Esophagus muscularis mucosa (tissue), 4 donors: Measurements from ENCODE around the gene FAT2. TPM values are rescaled to one million over a fixed set of nuclear protein-coding genes. Genes with fewer than 3 reads are reported as not detected.

Source experiments
- DNase-seq: peaks from one replicate; pipeline ENCODE4 v3.0.0-alpha.2; 2017; ENCODE audit errors: extremely low spot score
- H3K27ac ChIP-seq, 4 donors: fragments of 200-600 bp; sonication (generic); replicated peaks in 1 of 4; 1 replicate in 3 of 4; 2 replicates in 1 of 4; pipeline ENCODE4 v1.5.1; 2016 to 2019; ENCODE audit warnings: mild to moderate bottlenecking in 1 of 4
- H3K27me3 ChIP-seq, 4 donors: fragments of 200-600 bp; sonication (generic); one replicate each; pipeline versions ENCODE4 v1.5.1 to v1.6.0; 2016 to 2019
- H3K36me3 ChIP-seq, 4 donors: fragments of 200-600 bp; sonication (generic); one replicate each; pipeline ENCODE4 v1.5.1; 2016 to 2019
- H3K4me1 ChIP-seq, 4 donors: fragments of 200-600 bp; sonication (generic); one replicate each; pipeline ENCODE4 v1.5.1; 2016 to 2019
- H3K4me3 ChIP-seq, 4 donors: fragments of 200-600 bp; sonication (generic); 1 replicate in 2 of 4; 2 replicates in 2 of 4; pipeline ENCODE4 v1.5.1; 2016 to 2019; ENCODE audit warnings: mild to moderate bottlenecking in 4 of 4, moderate library complexity in 1 of 4
- H3K9me3 ChIP-seq, 4 donors: fragments of 200-600 bp; sonication (generic); 1 replicate in 3 of 4; 2 replicates in 1 of 4; pipeline ENCODE4 v1.5.1; 2016 to 2019
- EP300 ChIP-seq: sonication (generic); formaldehyde crosslinking; IDR thresholded peaks from one replicate; pipeline ENCODE4 v1.6.1; 2017; ENCODE audit warnings: antibody characterized with exemption
- POLR2A ChIP-seq: fragments of 450-650 bp; IDR thresholded peaks from one replicate; pipeline ENCODE4 v1.6.1; 2017; ENCODE audit warnings: antibody characterized with exemption, moderate library complexity, mild to moderate bottlenecking, low read depth
- POLR2AphosphoS5 ChIP-seq, 2 donors: sonication (generic); formaldehyde crosslinking; IDR thresholded peaks; one replicate each; pipeline ENCODE4 v1.6.1; 2017; ENCODE audit warnings: antibody characterized with exemption in 2 of 2
- WGBS: methylation state at CpG from one replicate; pipeline ENCODE4 v1.1.5; 2018; 5-methylcytosine and 5-hydroxymethylcytosine counted together
- intact Hi-C: fragments of 100-400 bp; cut with DNase I; formaldehyde crosslinking; loops from one replicate; pipeline ENCODE4 v1.15.1; 2023
- total RNA-seq, 4 donors: library from RNA; depleted of rRNA; stranded (reverse); fragments of >200 nt; gene quantifications; one replicate each; pipeline versions ENCODE4 v1.1.0 to v1.2.1, GENCODE V29; 2016
- TF ChIP-seq, protein P1 (sequence below), 3 experiments: fragments of 200-600 bp in 2 of 3; fragments of 450-650 bp in 1 of 3; sonication (generic) in 2 of 3; IDR thresholded peaks; one replicate each; pipeline ENCODE4 v1.5.1; 2017 to 2019; ENCODE audit warnings: antibody characterized with exemption in 3 of 3, mild to moderate bottlenecking in 2 of 3, moderate library complexity in 1 of 3

The FAT2 gene
- total RNA-seq, 4 donors from 2014 or later: not detected

DNA sequence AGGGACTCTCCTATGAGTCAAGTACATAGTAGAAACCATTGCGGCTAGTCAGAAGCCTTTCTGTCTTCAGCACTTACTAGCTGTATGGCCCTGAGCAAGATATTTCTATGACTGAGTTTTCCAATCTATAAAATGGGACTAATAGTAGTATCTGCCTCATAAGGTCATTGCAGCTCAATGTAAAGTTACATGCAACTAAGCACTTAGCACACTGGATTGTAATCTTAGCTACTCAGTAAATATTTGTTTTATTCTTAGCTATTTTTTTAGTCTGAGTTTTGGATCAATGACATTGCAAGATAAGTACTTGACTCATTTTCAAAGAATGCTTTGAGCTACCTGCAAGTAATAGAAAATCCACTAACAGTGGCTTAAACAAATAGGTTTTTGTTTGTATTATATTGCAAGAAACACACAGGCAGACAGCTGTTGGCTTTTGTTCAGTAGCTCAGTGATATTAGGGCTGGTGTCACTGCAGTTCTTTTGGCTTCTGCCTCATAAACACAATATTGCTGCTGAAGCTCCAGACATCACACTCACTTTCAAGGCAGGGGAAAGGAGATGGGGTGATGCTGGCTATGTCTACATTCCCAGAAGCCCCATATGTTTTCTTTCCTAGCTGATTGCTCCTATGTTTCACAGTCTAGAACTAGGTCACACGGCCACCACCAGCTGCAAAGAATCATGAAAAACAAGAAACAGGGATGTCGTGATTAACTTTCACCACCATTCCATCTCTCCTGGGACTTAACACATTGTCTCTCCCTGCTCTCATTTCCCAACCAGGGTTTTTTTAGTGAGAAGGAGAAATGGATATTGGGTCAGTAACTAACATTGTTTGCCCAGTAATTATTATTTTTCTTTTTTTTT lies 26.9 kb upstream of the FAT2 start:
- no peak for DNase-seq
- TF ChIP-seq, protein P1, sequence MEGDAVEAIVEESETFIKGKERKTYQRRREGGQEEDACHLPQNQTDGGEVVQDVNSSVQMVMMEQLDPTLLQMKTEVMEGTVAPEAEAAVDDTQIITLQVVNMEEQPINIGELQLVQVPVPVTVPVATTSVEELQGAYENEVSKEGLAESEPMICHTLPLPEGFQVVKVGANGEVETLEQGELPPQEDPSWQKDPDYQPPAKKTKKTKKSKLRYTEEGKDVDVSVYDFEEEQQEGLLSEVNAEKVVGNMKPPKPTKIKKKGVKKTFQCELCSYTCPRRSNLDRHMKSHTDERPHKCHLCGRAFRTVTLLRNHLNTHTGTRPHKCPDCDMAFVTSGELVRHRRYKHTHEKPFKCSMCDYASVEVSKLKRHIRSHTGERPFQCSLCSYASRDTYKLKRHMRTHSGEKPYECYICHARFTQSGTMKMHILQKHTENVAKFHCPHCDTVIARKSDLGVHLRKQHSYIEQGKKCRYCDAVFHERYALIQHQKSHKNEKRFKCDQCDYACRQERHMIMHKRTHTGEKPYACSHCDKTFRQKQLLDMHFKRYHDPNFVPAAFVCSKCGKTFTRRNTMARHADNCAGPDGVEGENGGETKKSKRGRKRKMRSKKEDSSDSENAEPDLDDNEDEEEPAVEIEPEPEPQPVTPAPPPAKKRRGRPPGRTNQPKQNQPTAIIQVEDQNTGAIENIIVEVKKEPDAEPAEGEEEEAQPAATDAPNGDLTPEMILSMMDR (IDR thresholded peaks at IDR 0.05): no peak
- TF ChIP-seq EP300 (no peak), POLR2AphosphoS5 (IDR thresholded peaks at IDR 0.05) (no peak), POLR2A (no peak)
- Histone ChIP-seq H3K27ac (no peak overlapping the region), H3K9me3 (no peaks in the 10 kb centered on the region), H3K36me3 (no peaks in the 10 kb centered on the region), H3K4me3 (no peak overlapping the region), H3K27me3 (peaks cover 0 to 37% (median 0%) of the 10 kb centered on the region in 4 donors), H3K4me1 (no peaks in the 10 kb centered on the region)
- intact Hi-C loops: no loop called here
- 60% methylated on average over 3 of the region's 3 CpGs for WGBS

DNA sequence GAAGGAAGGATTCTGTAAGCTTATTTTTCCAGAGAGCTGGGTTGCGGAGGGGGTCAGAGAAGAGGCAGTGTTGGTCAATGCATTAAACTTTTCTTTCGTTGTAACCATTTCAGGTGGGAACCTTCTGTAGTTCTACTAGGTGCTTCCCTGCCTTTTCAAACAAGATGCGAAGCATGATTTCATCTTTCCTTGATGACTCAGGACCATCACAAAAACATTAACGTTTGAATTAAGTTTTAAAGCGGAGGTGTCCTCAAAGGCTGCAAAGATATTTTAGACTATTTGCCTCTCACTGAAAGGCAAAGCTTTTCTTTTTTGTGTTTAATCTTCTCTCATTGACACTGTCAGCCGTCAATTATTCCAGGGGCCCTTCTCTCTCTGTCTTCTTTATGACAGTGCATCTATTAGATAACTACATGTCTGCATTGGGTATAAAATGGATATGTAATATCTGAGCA lies 26.3 kb upstream of the FAT2 start:
- Histone ChIP-seq H3K4me1 (no peaks in the 10 kb centered on the region), H3K4me3 (no peak overlapping the region), H3K27me3 (peaks cover 0 to 33% (median 0%) of the 10 kb centered on the region in 4 donors), H3K36me3 (no peaks in the 10 kb centered on the region), H3K9me3 (no peaks in the 10 kb centered on the region), H3K27ac (no peak overlapping the region)
- 75% methylated on average over 6 of the region's 6 CpGs for WGBS
- DNase-seq: no peak
- TF ChIP-seq POLR2AphosphoS5 (IDR thresholded peaks at IDR 0.05): no peak
- TF ChIP-seq, protein P1 (IDR thresholded peaks at IDR 0.05): no peak
- TF ChIP-seq POLR2A: no peak
- no peak for TF ChIP-seq EP300
- intact Hi-C loops: no loop called here

DNA sequence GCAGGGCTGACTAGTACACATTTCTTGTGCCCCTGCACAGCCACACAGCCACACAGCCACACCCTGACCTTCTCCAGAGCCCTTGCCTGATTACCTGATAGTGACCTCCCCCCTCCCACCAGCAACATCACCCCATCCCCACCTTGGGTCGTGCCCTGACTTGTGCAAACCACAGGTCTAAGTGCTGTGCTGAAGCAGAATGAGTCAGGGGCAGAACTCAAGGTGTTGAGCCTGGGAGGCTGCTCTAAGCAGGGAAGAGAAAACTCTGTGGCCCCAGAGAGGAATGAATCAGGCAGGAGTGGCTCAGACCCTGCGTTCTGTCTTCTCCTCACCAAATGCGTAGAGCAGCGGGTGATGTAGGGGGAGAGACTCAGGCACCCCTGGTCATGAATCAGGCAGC lies 24.3 kb upstream of the FAT2 start:
- TF ChIP-seq EP300 (no peak), POLR2A (no peak), POLR2AphosphoS5 (IDR thresholded peaks at IDR 0.05) (no peak)
- TF ChIP-seq, protein P1 (IDR thresholded peaks at IDR 0.05): no peak
- H3K4me3 ChIP-seq: no peak overlapping the region
- H3K27ac ChIP-seq: no peak overlapping the region
- DNase-seq: no peak
- H3K36me3 ChIP-seq: no peaks in the 10 kb centered on the region
- WGBS: 80% methylated on average over 4 of the region's 4 CpGs
- intact Hi-C loops: no loop called here
- H3K9me3 ChIP-seq: no peaks in the 10 kb centered on the region
- no peaks in the 10 kb centered on the region for H3K4me1 ChIP-seq
- H3K27me3 ChIP-seq: peaks cover 0 to 22% (median 0%) of the 10 kb centered on the region in 4 donors

DNA sequence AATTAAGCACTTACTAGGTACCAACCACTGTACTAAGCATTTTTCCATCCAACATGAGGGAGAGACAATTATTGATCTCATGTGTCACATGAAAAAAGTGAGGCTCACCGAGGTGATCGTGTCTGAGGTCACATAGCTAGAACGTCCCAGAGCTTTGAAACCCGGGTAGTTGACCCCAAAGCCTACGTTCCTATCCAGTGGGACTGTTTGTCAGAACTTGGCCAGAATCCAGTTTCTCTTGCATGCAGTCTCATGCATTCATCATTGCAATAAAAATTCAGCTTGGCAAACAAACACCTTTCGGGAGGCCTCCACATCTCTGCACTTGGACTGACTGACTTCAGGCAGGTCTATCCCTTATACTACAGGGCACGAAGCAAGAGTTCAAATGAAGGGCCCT lies 23.4 kb upstream of the FAT2 start:
- 74% methylated on average over 7 of the region's 7 CpGs for WGBS
- intact Hi-C loops: no loop called here
- H3K4me3 ChIP-seq: no peak overlapping the region
- no peaks in the 10 kb centered on the region for H3K9me3 ChIP-seq
- H3K27ac ChIP-seq: no peak overlapping the region
- H3K36me3 ChIP-seq: no peaks in the 10 kb centered on the region
- H3K27me3 ChIP-seq: peaks cover 0 to 16% (median 0%) of the 10 kb centered on the region in 4 donors
- TF ChIP-seq, protein P1 (IDR thresholded peaks at IDR 0.05): no peak
- TF ChIP-seq POLR2A (no peak), EP300 (no peak), POLR2AphosphoS5 (IDR thresholded peaks at IDR 0.05) (no peak)
- H3K4me1 ChIP-seq: no peaks in the 10 kb centered on the region
- no peak for DNase-seq
